ENCODE data around the gene SMPD1. TPM values are rescaled to one million over a fixed set of nuclear protein-coding genes. Genes with fewer than 3 reads are reported as not detected.
"Not testable (repeated sequence)": the region's sequence is repeated elsewhere in the genome, so short reads cannot be mapped to it uniquely, and the experiment has no call there.

SMPD1 gene
- total RNA-seq, 1 experiment from 2014 or later = 13.0 TPM

DNA sequence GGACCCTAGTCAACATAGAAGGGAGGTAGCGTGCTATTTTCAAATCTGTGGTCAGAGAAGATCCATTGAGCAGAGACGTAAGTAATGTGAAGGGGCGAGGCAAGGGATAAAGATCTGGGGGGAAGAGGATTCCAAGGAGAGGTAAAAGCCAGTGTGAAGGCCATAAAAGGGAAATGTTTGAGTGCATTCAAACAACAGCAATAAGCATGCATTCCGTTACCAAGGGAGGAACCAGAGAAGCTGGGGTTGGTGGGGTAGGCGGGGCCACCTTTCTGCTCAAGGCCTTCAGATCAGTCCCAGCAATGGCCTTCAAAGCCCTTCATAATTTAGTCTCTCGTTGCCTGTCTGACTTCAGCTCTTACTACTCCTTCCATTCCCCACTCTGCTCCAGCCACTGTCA lies 18.4 kb upstream of the SMPD1 start:
- no peak overlapping the region for H3K27ac ChIP-seq
- H3K4me1 ChIP-seq = no peaks in the 10 kb centered on the region
- H3K9me3 ChIP-seq (replicated peaks) = no peaks in the 10 kb centered on the region
- peaks cover 7% of the 10 kb centered on the region; the same call in 1 of the 2 replicates for H3K27me3 ChIP-seq
- no peaks in the 10 kb centered on the region for H3K36me3 ChIP-seq
- no peak overlapping the region for H3K4me3 ChIP-seq
- DNase-seq = no peak

DNA sequence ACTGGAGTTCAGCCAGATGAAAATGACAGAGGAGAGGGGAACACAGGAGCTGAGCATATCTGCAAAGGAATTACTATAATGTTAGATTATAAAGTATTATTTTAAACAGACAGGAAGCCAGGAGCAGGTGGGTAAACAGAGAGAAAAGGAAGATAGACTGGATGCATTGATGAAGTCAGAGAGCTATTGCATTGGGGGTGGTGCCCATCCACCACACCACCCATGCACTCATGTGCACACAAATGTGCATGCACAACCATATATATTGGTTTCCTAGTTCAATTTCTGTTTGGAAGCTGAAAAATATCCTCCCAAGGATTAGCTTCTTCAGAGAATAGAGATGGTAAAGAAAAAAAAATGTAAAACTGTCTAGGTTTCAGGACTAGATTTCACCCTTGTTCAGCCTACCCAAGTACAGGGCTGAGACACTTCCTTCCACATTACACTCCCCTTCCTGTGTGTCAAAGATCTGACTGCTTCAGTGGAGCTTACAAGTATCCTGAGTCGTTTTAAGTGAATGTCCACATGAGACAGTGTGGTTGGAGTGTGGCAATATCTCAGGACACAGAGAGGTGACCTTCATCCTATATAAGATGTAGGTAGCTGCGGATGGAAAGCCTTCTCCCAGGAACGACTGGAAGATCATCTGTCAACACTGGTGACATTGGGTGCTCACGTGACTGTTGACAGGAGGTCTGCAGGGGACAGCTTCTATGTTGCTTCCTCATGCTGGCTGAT lies 12.2 kb upstream of the SMPD1 start:
- Histone ChIP-seq H3K4me1 (no peaks in the 10 kb centered on the region), H3K27ac (no peak overlapping the region)

DNA sequence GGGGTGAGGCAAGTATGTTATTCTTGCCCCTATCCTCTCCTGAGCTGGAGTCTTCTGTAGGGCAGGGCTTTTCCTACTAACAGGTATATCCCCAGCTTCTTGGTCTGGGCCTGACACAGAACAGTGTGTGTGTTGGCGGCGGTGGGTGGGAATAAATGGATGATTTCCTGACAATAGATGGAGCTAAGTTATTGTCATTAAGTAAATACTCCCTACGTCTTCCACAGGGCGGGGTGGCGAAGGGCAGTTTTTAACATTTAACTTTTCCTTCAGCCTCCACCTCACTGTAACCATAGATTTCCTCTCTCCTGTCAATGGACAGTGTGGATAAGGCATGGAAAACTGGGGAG lies 11.7 kb upstream of the SMPD1 start:
- no peak overlapping the region for H3K4me3 ChIP-seq
- no peak for DNase-seq
- H3K4me1 ChIP-seq = no peaks in the 10 kb centered on the region
- H3K36me3 ChIP-seq = no peaks in the 10 kb centered on the region
- no peaks in the 10 kb centered on the region for H3K9me3 ChIP-seq (replicated peaks)
- peaks cover 7% of the 10 kb centered on the region; the same call in 1 of the 2 replicates for H3K27me3 ChIP-seq
- H3K27ac ChIP-seq = no peak overlapping the region

More for the DNA sequence above, 12.2 kb upstream of the SMPD1 start:
- peaks cover 7% of the 10 kb centered on the region; the same call in 1 of the 2 replicates for H3K27me3 ChIP-seq
- H3K36me3 ChIP-seq = no peaks in the 10 kb centered on the region
- H3K9me3 ChIP-seq (replicated peaks) = no peaks in the 10 kb centered on the region
- DNase-seq = no peak
- H3K4me3 ChIP-seq = no peak overlapping the region

DNA sequence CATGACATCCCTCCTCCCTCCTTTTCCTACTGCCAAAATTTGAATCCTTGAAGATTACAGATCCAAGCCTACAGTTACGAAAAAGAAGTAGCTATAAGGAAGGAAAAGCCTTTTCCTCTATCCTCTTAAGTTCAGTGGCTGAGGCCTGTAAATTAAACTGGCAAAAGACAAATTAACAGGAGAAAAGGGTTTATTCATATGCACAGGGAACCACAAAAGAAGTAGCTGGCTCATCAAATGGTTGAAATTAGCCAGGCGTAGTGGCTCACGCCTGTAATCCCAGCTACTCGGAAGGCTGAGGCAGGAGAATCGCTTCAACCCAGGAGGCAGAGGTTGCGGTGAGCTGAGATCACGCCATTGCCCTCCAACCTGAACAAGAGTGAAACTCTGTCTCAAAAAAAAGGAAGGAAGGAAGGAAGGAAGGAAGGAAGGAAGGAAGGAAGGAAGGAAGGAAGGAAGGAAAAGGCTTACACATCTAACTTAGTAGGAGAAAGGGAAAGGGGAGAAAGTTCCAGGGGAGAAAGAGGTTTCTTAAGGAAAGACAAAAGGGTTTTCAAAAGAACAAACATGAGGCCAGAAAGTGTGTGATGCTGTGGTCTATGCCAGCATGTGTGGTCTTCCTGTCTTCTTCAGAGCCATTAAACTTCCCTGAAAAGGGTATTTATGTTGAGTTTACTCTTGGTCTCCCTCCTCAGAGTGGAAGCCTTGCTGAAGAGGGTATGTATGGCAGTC lies 5.1 kb upstream of the SMPD1 start:
- H3K4me1 ChIP-seq = no peaks in the 10 kb centered on the region; the same call in 1 of the 2 replicates
- H3K27me3 ChIP-seq = no peaks in the 10 kb centered on the region
- no peaks in the 10 kb centered on the region for H3K9me3 ChIP-seq (replicated peaks)
- no peak for DNase-seq
- H3K4me3 ChIP-seq = no peak overlapping the region
- H3K27ac ChIP-seq = no peak overlapping the region
- no peaks in the 10 kb centered on the region for H3K36me3 ChIP-seq

DNA sequence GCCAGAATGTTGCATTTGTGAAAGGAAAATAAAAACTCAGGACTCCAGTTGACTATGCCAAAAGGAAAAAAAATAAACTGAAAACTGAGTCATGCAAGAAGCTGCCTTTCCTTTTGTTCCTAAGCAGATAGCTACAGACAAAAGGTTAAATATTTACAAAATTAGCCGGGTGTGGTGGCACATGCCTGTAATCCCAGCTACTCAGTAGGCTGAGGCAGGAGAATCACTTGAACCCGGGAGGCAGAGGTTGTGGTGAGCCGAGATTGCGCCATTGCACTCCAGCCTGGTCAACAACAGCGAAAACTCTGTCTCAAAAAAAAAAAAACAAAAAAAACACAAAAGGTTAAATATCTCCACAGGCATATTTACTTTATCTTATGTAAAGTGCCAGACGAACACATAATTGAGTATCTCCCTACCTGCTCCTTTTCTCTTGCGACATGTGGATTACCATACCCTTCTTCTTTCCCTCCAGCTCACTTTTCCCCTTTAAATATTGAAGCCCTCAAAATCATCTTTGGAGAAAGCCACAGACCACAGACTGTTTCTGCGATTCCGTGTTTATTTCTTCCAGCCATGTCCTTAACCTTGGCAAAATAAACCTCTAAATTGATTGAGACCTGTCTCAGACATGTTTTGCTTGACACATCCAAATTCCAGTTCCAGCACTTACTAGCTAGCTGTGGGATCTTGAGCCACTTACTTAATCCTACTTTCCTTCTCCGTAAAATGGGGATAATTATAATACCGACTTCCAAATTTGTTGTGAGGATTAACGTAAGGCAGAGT lies 2.3 kb upstream of the SMPD1 start:
- H3K27ac ChIP-seq = no peak overlapping the region
- no peak for DNase-seq
- H3K4me1 ChIP-seq = no peaks in the 10 kb centered on the region; the same call in 1 of the 2 replicates
- no peaks in the 10 kb centered on the region for H3K27me3 ChIP-seq
- H3K36me3 ChIP-seq = no peaks in the 10 kb centered on the region
- no peak overlapping the region for H3K4me3 ChIP-seq
- no peaks in the 10 kb centered on the region for H3K9me3 ChIP-seq (replicated peaks)

- Histone ChIP-seq H3K4me3 (no peak overlapping the region), H3K9me3 (replicated peaks) (no peaks in the 10 kb centered on the region), H3K36me3 (no peaks in the 10 kb centered on the region), H3K27me3 (no peaks in the 10 kb centered on the region), H3K27ac (no peak overlapping the region), H3K4me1 (no peaks in the 10 kb centered on the region; the same call in 1 of the 2 replicates)
- DNase-seq = no peak
These were observed 1.5 kb upstream of the SMPD1 start for GRCh38 chr11:6388748-6389147.

DNA sequence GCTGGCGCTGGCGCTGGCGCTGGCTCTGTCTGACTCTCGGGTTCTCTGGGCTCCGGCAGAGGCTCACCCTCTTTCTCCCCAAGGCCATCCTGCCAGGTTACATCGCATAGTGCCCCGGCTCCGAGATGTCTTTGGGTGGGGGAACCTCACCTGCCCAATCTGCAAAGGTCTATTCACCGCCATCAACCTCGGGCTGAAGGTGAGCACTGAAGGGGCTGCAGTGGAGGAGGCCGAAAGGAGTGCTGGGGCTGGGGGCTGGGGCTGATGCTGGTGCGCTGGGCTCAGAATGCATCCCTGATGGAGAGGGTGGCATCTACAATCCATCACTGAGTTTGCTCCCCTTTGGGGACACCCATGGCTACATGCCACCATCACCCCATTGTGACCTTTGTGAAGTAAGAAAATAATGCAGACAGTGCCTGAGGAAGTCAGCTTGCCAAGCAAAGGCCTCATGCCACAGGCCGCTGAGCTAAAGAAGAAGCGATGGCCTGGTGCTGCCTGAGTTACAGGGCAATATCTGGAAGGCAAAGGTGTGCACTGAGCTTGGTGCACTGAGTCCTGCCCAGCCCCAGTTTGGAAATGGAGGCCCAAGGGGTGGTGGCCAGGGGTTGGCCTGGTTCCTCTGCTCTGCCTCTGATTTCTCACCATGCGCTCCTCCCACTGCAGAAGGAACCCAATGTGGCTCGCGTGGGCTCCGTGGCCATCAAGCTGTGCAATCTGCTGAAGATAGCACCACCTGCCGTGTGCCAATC lies 620 bp downstream of the SMPD1 start:
- peak overlapping the region; percentile 23; the same call in 1 of the 2 replicates for H3K27ac ChIP-seq
- no peaks in the 10 kb centered on the region for H3K9me3 ChIP-seq (replicated peaks)
- DNase-seq = no peak
- H3K4me1 ChIP-seq = no peaks in the 10 kb centered on the region; the same call in 1 of the 2 replicates
- H3K27me3 ChIP-seq = no peaks in the 10 kb centered on the region
- peak overlapping the region; percentile 72 for H3K4me3 ChIP-seq
- H3K36me3 ChIP-seq = no peaks in the 10 kb centered on the region

- DNase-seq = no peak
- Histone ChIP-seq H3K4me1 (no peaks in the 10 kb centered on the region; the same call in 1 of the 2 replicates), H3K4me3 (no peak overlapping the region), H3K27ac (no peak overlapping the region), H3K36me3 (no peaks in the 10 kb centered on the region), H3K9me3 (replicated peaks) (no peaks in the 10 kb centered on the region), H3K27me3 (no peaks in the 10 kb centered on the region)
These were observed 1.4 kb downstream of the SMPD1 start for GRCh38 chr11:6391537-6392134.

GRCh38 chr11:6392251-6392650 lies 2.0 kb downstream of the SMPD1 start:
- H3K9me3 ChIP-seq (replicated peaks); H3K27me3 ChIP-seq; H3K4me3 ChIP-seq; H3K27ac ChIP-seq; H3K4me1 ChIP-seq; DNase-seq; H3K36me3 ChIP-seq: not testable (repeated sequence)

DNA sequence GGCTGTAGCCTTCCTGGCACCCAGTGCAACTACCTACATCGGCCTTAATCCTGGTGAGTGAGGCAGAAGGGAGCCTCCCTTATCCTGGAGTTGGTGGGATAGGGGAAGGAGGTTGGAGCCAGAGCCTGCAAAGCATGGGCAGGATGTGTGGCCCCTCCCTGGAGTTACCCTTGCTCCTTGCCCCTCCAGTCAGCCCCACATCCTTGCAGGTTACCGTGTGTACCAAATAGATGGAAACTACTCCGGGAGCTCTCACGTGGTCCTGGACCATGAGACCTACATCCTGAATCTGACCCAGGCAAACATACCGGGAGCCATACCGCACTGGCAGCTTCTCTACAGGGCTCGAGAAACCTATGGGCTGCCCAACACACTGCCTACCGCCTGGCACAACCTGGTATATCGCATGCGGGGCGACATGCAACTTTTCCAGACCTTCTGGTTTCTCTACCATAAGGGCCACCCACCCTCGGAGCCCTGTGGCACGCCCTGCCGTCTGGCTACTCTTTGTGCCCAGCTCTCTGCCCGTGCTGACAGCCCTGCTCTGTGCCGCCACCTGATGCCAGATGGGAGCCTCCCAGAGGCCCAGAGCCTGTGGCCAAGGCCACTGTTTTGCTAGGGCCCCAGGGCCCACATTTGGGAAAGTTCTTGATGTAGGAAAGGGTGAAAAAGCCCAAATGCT lies 3.9 kb downstream of the SMPD1 start:
- H3K4me3 ChIP-seq = no peak overlapping the region
- H3K9me3 ChIP-seq (replicated peaks) = no peaks in the 10 kb centered on the region
- no peaks in the 10 kb centered on the region for H3K27me3 ChIP-seq
- H3K36me3 ChIP-seq = no peaks in the 10 kb centered on the region
- H3K4me1 ChIP-seq = no peaks in the 10 kb centered on the region; the same call in 1 of the 2 replicates
- DNase-seq = no peak
- no peak overlapping the region for H3K27ac ChIP-seq

- no peak for DNase-seq
- Histone ChIP-seq H3K36me3 (no peaks in the 10 kb centered on the region), H3K9me3 (replicated peaks) (no peaks in the 10 kb centered on the region), H3K4me3 (no peak overlapping the region), H3K27ac (no peak overlapping the region), H3K27me3 (no peaks in the 10 kb centered on the region), H3K4me1 (no peaks in the 10 kb centered on the region)
These were observed 5.3 kb downstream of the SMPD1 start for GRCh38 chr11:6395470-6396060.

- no peak for DNase-seq
- Histone ChIP-seq H3K4me1 (no peaks in the 10 kb centered on the region), H3K36me3 (no peaks in the 10 kb centered on the region), H3K9me3 (replicated peaks) (no peaks in the 10 kb centered on the region), H3K27me3 (no peaks in the 10 kb centered on the region), H3K4me3 (no peak overlapping the region), H3K27ac (no peak overlapping the region)
These were observed 6.9 kb downstream of the SMPD1 start for GRCh38 chr11:6397156-6397555.

DNA sequence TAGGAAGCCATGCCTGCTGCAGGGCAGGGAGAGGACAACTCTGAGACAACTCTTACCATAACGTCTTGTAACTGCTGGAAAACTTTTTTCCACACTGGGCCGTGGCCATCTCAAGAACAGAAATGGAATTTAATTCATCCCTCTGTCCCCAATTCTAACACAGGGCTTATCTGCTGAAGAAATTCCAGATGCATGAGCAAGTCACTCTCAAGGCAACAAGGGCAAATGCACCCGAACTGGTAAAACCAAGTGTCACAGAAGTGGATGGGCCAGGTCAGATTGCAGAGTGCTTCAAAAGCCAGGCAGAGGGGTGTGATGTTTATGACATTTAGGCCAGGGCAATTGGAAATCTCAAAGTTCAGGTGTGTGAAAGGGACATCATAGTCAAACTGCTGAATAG lies 7.4 kb downstream of the SMPD1 start:
- Histone ChIP-seq H3K27me3 (no peaks in the 10 kb centered on the region), H3K4me3 (no peak overlapping the region), H3K9me3 (replicated peaks) (no peaks in the 10 kb centered on the region), H3K27ac (no peak overlapping the region), H3K4me1 (no peaks in the 10 kb centered on the region), H3K36me3 (no peaks in the 10 kb centered on the region)
- no peak for DNase-seq
